ENCODE results near the gene ACTR2.

Gene ACTR2

GRCh38 chr2:65278531-65278981 is 50.9 kb downstream of the ACTR2 start:
- DNase-seq (ENCODE audit: low read depth in 2 of 2), result no peak

- no peak for DNase-seq (ENCODE audit: low read depth in 2 of 2)
Measured at GRCh38 chr2:65279756-65280155, 52.1 kb downstream of the ACTR2 start.

GRCh38 chr2:65281627-65282351 is 54.2 kb downstream of the ACTR2 start:
- no peak for DNase-seq (ENCODE audit: low read depth in 2 of 2)

- DNase-seq (ENCODE audit: low read depth in 2 of 2), result no peak
Measured at GRCh38 chr2:65282477-65283053, 54.9 kb downstream of the ACTR2 start.

GRCh38 chr2:65287364-65287763 is 59.7 kb downstream of the ACTR2 start:
- no peak for DNase-seq (ENCODE audit: low read depth in 2 of 2)

- no peak for DNase-seq (ENCODE audit: low read depth in 2 of 2)
Measured at GRCh38 chr2:65291216-65292105, 63.8 kb downstream of the ACTR2 start.

GRCh38 chr2:65292106-65292400 is 64.4 kb downstream of the ACTR2 start:
- DNase-seq (ENCODE audit: low read depth in 2 of 2), result no peak

GRCh38 chr2:65292461-65293011 is 64.9 kb downstream of the ACTR2 start:
- DNase-seq (ENCODE audit: low read depth in 2 of 2), result no peak

- no peak for DNase-seq (ENCODE audit: low read depth in 2 of 2)
Measured at GRCh38 chr2:65293376-65293775, 65.7 kb downstream of the ACTR2 start.

GRCh38 chr2:65294136-65294535 is 66.5 kb downstream of the ACTR2 start:
- no peak for DNase-seq (ENCODE audit: low read depth in 2 of 2)

- DNase-seq (ENCODE audit: low read depth in 2 of 2), result no peak
Measured at GRCh38 chr2:65294701-65295100, 67.1 kb downstream of the ACTR2 start.

- no peak for DNase-seq (ENCODE audit: low read depth in 2 of 2)
Measured at GRCh38 chr2:65296971-65297370, 69.3 kb downstream of the ACTR2 start.

- no peak for DNase-seq (ENCODE audit: low read depth in 2 of 2)
Measured at GRCh38 chr2:65297544-65297943, 69.9 kb downstream of the ACTR2 start.

- DNase-seq (ENCODE audit: low read depth in 2 of 2), result no peak
Measured at GRCh38 chr2:65298089-65298488, 70.5 kb downstream of the ACTR2 start.

- no peak for DNase-seq (ENCODE audit: low read depth in 2 of 2)
Measured at GRCh38 chr2:65299246-65299645, 71.6 kb downstream of the ACTR2 start.

GRCh38 chr2:65300134-65300760 is 72.6 kb downstream of the ACTR2 start:
- no peak for DNase-seq (ENCODE audit: low read depth in 2 of 2)

GRCh38 chr2:65300761-65301711 is 73.4 kb downstream of the ACTR2 start:
- peak; percentile 91 to 94 for DNase-seq (ENCODE audit: low read depth in 2 of 2)

- DNase-seq (ENCODE audit: low read depth in 2 of 2), result no peak
Measured at GRCh38 chr2:65305934-65306333, 78.3 kb downstream of the ACTR2 start.

GRCh38 chr2:65309699-65310098 is 82.1 kb downstream of the ACTR2 start:
- no peak for DNase-seq (ENCODE audit: low read depth in 2 of 2)

GRCh38 chr2:65311049-65311448 is 83.4 kb downstream of the ACTR2 start:
- DNase-seq (ENCODE audit: low read depth in 2 of 2), result no peak

GRCh38 chr2:65311596-65311995 is 84.0 kb downstream of the ACTR2 start:
- DNase-seq (ENCODE audit: low read depth in 2 of 2), result no peak

Data from fibroblast of skin of left quadriceps (primary cell).